ENCODE data around the gene TMX3. TPM values are rescaled to one million over a fixed set of nuclear protein-coding genes. Genes with fewer than 3 reads are reported as not detected.

The TMX3 gene
- total and polyA plus RNA-seq, 8 donors = 48.3 to 98.7 (median 85.5) TPM

GRCh38 chr18:68735483-68736343, 20.8 kb upstream of the TMX3 start:
- Histone ChIP-seq H3K36me3 (no peaks in the 10 kb centered on the region), H3K9me3 (no peaks in the 10 kb centered on the region), H3K4me1 (no peaks in the 10 kb centered on the region), H3K27me3 (no peaks in the 10 kb centered on the region), H3K4me3 (no peak overlapping the region), H3K27ac (no peak overlapping the region)
- TF ChIP-seq, protein P1, sequence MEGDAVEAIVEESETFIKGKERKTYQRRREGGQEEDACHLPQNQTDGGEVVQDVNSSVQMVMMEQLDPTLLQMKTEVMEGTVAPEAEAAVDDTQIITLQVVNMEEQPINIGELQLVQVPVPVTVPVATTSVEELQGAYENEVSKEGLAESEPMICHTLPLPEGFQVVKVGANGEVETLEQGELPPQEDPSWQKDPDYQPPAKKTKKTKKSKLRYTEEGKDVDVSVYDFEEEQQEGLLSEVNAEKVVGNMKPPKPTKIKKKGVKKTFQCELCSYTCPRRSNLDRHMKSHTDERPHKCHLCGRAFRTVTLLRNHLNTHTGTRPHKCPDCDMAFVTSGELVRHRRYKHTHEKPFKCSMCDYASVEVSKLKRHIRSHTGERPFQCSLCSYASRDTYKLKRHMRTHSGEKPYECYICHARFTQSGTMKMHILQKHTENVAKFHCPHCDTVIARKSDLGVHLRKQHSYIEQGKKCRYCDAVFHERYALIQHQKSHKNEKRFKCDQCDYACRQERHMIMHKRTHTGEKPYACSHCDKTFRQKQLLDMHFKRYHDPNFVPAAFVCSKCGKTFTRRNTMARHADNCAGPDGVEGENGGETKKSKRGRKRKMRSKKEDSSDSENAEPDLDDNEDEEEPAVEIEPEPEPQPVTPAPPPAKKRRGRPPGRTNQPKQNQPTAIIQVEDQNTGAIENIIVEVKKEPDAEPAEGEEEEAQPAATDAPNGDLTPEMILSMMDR (IDR thresholded peaks at IDR 0.05) = peak; percentile 63 to 68
- peak; percentile 76 for ATAC-seq
- intact Hi-C loops (cut with DNase I) = no loop called here
- peak in 2 of 4 donors; percentile 23 to 54 for DNase-seq

GRCh38 chr18:68734308-68734707, 19.4 kb upstream of the TMX3 start:
- H3K27ac ChIP-seq = no peak overlapping the region
- DNase-seq (no peak), ATAC-seq (no peak)
- no peaks in the 10 kb centered on the region for H3K36me3 ChIP-seq
- H3K4me3 ChIP-seq = no peak overlapping the region
- TF ChIP-seq, protein P1 (IDR thresholded peaks at IDR 0.05) = no peak
- H3K27me3 ChIP-seq = no peaks in the 10 kb centered on the region
- H3K4me1 ChIP-seq = no peaks in the 10 kb centered on the region
- intact Hi-C loops (cut with DNase I) = no loop called here
- H3K9me3 ChIP-seq = no peaks in the 10 kb centered on the region

GRCh38 chr18:68733707-68734106, 18.8 kb upstream of the TMX3 start:
- Histone ChIP-seq H3K4me1 (no peaks in the 10 kb centered on the region), H3K27me3 (no peaks in the 10 kb centered on the region), H3K36me3 (no peaks in the 10 kb centered on the region), H3K9me3 (no peaks in the 10 kb centered on the region), H3K4me3 (no peak overlapping the region), H3K27ac (no peak overlapping the region)
- DNase-seq (no peak), ATAC-seq (no peak)
- intact Hi-C loops (cut with DNase I) = no loop called here
- TF ChIP-seq, protein P1 (IDR thresholded peaks at IDR 0.05) = no peak

- DNase-seq = no peak
- no peaks in the 10 kb centered on the region for H3K4me1 ChIP-seq
- TF ChIP-seq, protein P1 (IDR thresholded peaks at IDR 0.05) = no peak
- H3K27ac ChIP-seq = no peak overlapping the region
- H3K9me3 ChIP-seq = no peaks in the 10 kb centered on the region
- no peak for ATAC-seq
- no peak overlapping the region for H3K4me3 ChIP-seq
- no peaks in the 10 kb centered on the region for H3K27me3 ChIP-seq
- no peaks in the 10 kb centered on the region for H3K36me3 ChIP-seq
- intact Hi-C loops (cut with DNase I) = no loop called here
Measured at GRCh38 chr18:68728081-68728700, 13.3 kb upstream of the TMX3 start.

DNA sequence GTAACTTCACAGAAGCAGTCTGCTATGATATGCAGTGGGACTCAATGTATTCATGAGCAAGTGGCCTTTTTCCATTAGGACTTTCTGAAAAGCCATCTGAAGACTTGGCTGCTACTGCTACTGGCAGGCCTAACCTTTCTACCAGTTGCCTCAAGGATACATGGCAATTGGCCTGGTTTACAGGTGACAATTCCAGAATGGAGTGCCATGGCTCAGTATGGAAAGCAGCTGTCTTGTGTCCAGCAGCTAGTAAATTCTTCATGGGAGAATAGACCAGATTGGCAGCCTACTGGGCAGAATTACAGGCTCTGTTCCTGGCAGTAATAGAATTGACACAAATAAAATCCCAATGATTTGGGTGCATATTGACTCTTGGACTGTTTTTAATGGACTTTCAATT, 12.6 kb upstream of the TMX3 start:
- intact Hi-C loops (cut with DNase I) = no loop called here
- H3K36me3 ChIP-seq = no peaks in the 10 kb centered on the region
- ATAC-seq (no peak), DNase-seq (no peak)
- H3K9me3 ChIP-seq = no peaks in the 10 kb centered on the region
- H3K27me3 ChIP-seq = no peaks in the 10 kb centered on the region
- peaks cover under 1 to 1% of the 10 kb centered on the region in 2 donors for H3K4me1 ChIP-seq
- TF ChIP-seq, protein P1 (IDR thresholded peaks at IDR 0.05) = no peak
- no peak overlapping the region for H3K27ac ChIP-seq
- H3K4me3 ChIP-seq = no peak overlapping the region
